ENCODE measurements around the gene USE1.

The USE1 gene

GRCh38 chr19:17235971-17236777 is 21.0 kb downstream of the USE1 start:
- in situ Hi-C loops (cut with MboI; ENCODE audit: low sequenced_read_pairs): no loop called here

GRCh38 chr19:17236811-17237543 is 21.8 kb downstream of the USE1 start:
- in situ Hi-C loops (cut with MboI; ENCODE audit: low sequenced_read_pairs): no loop called here

- in situ Hi-C loops (cut with MboI; ENCODE audit: low sequenced_read_pairs): no loop called here
Measured at GRCh38 chr19:17237747-17238706, 22.9 kb downstream of the USE1 start.

- in situ Hi-C loops (cut with MboI; ENCODE audit: low sequenced_read_pairs): no loop called here
Measured at GRCh38 chr19:17240062-17240752, 25.1 kb downstream of the USE1 start.

GRCh38 chr19:17240826-17241399 is 25.8 kb downstream of the USE1 start:
- in situ Hi-C loops (cut with MboI; ENCODE audit: low sequenced_read_pairs): no loop called here

GRCh38 chr19:17242431-17243208 is 27.5 kb downstream of the USE1 start:
- in situ Hi-C loops (cut with MboI; ENCODE audit: low sequenced_read_pairs): no loop called here

- in situ Hi-C loops (cut with MboI; ENCODE audit: low sequenced_read_pairs): no loop called here
Measured at GRCh38 chr19:17243211-17243829, 28.2 kb downstream of the USE1 start.

GRCh38 chr19:17243830-17244617 is 28.9 kb downstream of the USE1 start:
- in situ Hi-C loops (cut with MboI; ENCODE audit: low sequenced_read_pairs): no loop called here

- in situ Hi-C loops (cut with MboI; ENCODE audit: low sequenced_read_pairs): no loop called here
Measured at GRCh38 chr19:17244618-17245534, 29.7 kb downstream of the USE1 start.

- in situ Hi-C loops (cut with MboI; ENCODE audit: low sequenced_read_pairs): no loop called here
Measured at GRCh38 chr19:17245535-17245984, 30.4 kb downstream of the USE1 start, which contains the start of gene NR2F6. TSS of gene NR2F6 (minus strand) at chr19:17245919. CDS start at chr19:17245220, 699 bp downstream.

GRCh38 chr19:17246681-17247425 is 31.7 kb downstream of the USE1 start:
- in situ Hi-C loops (cut with MboI; ENCODE audit: low sequenced_read_pairs): no loop called here

GRCh38 chr19:17248011-17248776 is 33.0 kb downstream of the USE1 start:
- in situ Hi-C loops (cut with MboI; ENCODE audit: low sequenced_read_pairs): no loop called here

- in situ Hi-C loops (cut with MboI; ENCODE audit: low sequenced_read_pairs): no loop called here
Measured at GRCh38 chr19:17249887-17250548, 34.9 kb downstream of the USE1 start.

GRCh38 chr19:17254636-17255035 is 39.5 kb downstream of the USE1 start:
- in situ Hi-C loops (cut with MboI; ENCODE audit: low sequenced_read_pairs): no loop called here

GRCh38 chr19:17255150-17255621 is 40.0 kb downstream of the USE1 start:
- in situ Hi-C loops (cut with MboI; ENCODE audit: low sequenced_read_pairs): no loop called here
